K562 (cell line): ENCODE measurements around the gene SEC61A2. TPM values are rescaled to one million over a fixed set of nuclear protein-coding genes. Genes with fewer than 3 reads are reported as not detected.
A peak's percentile ranks its signal among the peaks of the same experiment; 100 is the strongest.

ENCODE experiments used
- CEBPB ChIP-seq: fragments of 450-650 bp; IDR thresholded peaks from 2 replicates; pipeline ENCODE4 v1.6.1; 2016; ENCODE audit warnings: missing genetic modification characterization, missing compliant biosample characterization
- CEBPG ChIP-seq, 3 experiments: fragments of 200-800 bp in 1 of 3; sonication (Bioruptor generic) in 1 of 3; sonication (generic) in 1 of 3; formaldehyde crosslinking in 1 of 3; IDR thresholded peaks in 2 of 3; conservative IDR thresholded peaks in 1 of 3; 2 replicates each; pipeline versions ENCODE4 v1.6.1 to v1.8.0; 2016 to 2022; ENCODE audit warnings: missing compliant biosample characterization in 2 of 3, missing genetic modification characterization in 2 of 3, mild to moderate bottlenecking in 1 of 3, missing genetic modification reagents in 1 of 3
- ETV5 ChIP-seq: sonication (generic); formaldehyde crosslinking; IDR thresholded peaks from 2 replicates; pipeline ENCODE4 v1.4.0; 2020; ENCODE audit warnings: low read depth, mild to moderate bottlenecking, missing genetic modification reagents
- GTF2B ChIP-seq: IDR thresholded peaks from 2 replicates; pipeline ENCODE4 v1.6.1; 2011; ENCODE audit not compliant: insufficient read length; ENCODE audit errors: extremely low read depth
- HINFP ChIP-seq: fragments of 450-650 bp; conservative IDR thresholded peaks from 2 replicates; pipeline ENCODE4 v1.6.1; 2016; ENCODE audit warnings: missing genetic modification characterization, low read depth, mild to moderate bottlenecking, control low read depth, missing compliant biosample characterization
- PRMT5 ChIP-seq: sonication (generic); formaldehyde crosslinking; IDR thresholded peaks from 2 replicates; pipeline ENCODE4 v1.5.0; 2020; ENCODE audit warnings: missing genetic modification reagents
- TAF9B ChIP-seq: fragments of 450-650 bp; IDR thresholded peaks from 2 replicates; pipeline ENCODE4 v1.6.1; 2018; ENCODE audit warnings: mild to moderate bottlenecking; ENCODE audit not compliant: partially characterized antibody
- ZBTB7A ChIP-seq: IDR thresholded peaks from 2 replicates; pipeline ENCODE4 v1.6.1; 2011; ENCODE audit warnings: low read depth, mild to moderate bottlenecking, low read length, moderate library complexity, borderline replicate concordance; ENCODE audit not compliant: control insufficient read depth
- ZNF174 ChIP-seq: fragments of 250-450 bp; sonication (Bioruptor Pico); IDR thresholded peaks from 2 replicates; pipeline ENCODE4 v1.4.0; 2020; ENCODE audit warnings: mild to moderate bottlenecking
- ZNF586 ChIP-seq: fragments of 450-650 bp; formaldehyde crosslinking; conservative IDR thresholded peaks from 2 replicates; pipeline ENCODE4 v1.4.0; 2020; ENCODE audit warnings: mild to moderate bottlenecking, moderate library complexity
- polyA plus RNA-seq, 8 experiments: library from polyadenylated mRNA; depleted of rRNA in 4 of 8; stranded (reverse) in 5 of 8; unstranded in 3 of 8; fragments of >200 nt; fragmentation: Nextera tagmentation in 2 of 8; fragmentation: Illumina TruSeq in 1 of 8; extraction: Ambion mirVana in 2 of 8; extraction: Trizol in 1 of 8; gene quantifications; 2 replicates each; pipeline versions ENCODE4 v1.2.1 to v1.2.3, GENCODE V29; 2011 to 2014; ENCODE audit warnings: inconsistent platforms in 1 of 8, missing spikeins in 1 of 8
- total RNA-seq, 7 experiments: library from RNA; depleted of rRNA in 6 of 7; stranded (reverse); fragments of >200 nt in 6 of 7; fragmentation: Illumina TruSeq in 2 of 7; extraction: Trizol in 2 of 7; gene quantifications; 2 replicates each; pipeline versions ENCODE4 v1.2.1 to v1.2.3, GENCODE V29; 2011 to 2021; ENCODE audit warnings: low replicate concordance in 1 of 7
- TF ChIP-seq, protein P1 (sequence below): fragments of 450-650 bp; formaldehyde crosslinking; IDR thresholded peaks from 2 replicates; pipeline ENCODE4 v1.4.0; 2020; ENCODE audit warnings: mild to moderate bottlenecking, mixed read lengths
- TF ChIP-seq, protein P2 (sequence below), 2 experiments: fragments of 450-650 bp in 1 of 2; sonication (generic) in 1 of 2; formaldehyde crosslinking in 1 of 2; IDR thresholded peaks in 1 of 2; conservative IDR thresholded peaks in 1 of 2; 2 replicates each; pipeline versions ENCODE4 v1.6.1 to v1.8.1; 2016 to 2023; ENCODE audit warnings: mild to moderate bottlenecking in 2 of 2, moderate library complexity in 2 of 2, inconsistent platforms in 1 of 2, missing genetic modification reagents in 1 of 2

Gene SEC61A2
- total and polyA plus RNA-seq, 9 of the 15 experiments (the other 6 are each of a cell fraction or from before 2014, with no cell fraction given) = 1.2 to 9.7 (median 3.9) TPM

- TF ChIP-seq HINFP (tag) = no peak
- 0 out of 2 replicates have a peak, but pooled peaks have one; percentile 13 for TF ChIP-seq CEBPG (CRISPR knock-in tag; IDR thresholded peaks at IDR 0.05)
- peak; percentile 50 to 70; a peak in 3 of 4 replicates for TF ChIP-seq CEBPG (tag; conservative IDR thresholded peaks at IDR 0.05 in 1 of 2, IDR thresholded peaks at IDR 0.05 in 1 of 2)
- no peak for TF ChIP-seq ZNF174 (CRISPR knock-in tag)
- TF ChIP-seq, protein P1, sequence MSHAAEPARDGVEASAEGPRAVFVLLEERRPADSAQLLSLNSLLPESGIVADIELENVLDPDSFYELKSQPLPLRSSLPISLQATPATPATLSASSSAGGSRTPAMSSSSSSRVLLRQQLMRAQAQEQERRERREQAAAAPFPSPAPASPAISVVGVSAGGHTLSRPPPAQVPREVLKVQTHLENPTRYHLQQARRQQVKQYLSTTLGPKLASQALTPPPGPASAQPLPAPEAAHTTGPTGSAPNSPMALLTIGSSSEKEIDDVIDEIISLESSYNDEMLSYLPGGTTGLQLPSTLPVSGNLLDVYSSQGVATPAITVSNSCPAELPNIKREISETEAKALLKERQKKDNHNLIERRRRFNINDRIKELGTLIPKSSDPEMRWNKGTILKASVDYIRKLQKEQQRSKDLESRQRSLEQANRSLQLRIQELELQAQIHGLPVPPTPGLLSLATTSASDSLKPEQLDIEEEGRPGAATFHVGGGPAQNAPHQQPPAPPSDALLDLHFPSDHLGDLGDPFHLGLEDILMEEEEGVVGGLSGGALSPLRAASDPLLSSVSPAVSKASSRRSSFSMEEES (CRISPR knock-in tag) = peak; percentile 48
- no peak for TF ChIP-seq ETV5 (CRISPR knock-in tag)
- TF ChIP-seq GTF2B = no peak
- no peak for TF ChIP-seq TAF9B
- no peak for TF ChIP-seq ZNF586 (CRISPR knock-in tag)
- TF ChIP-seq, protein P2, sequence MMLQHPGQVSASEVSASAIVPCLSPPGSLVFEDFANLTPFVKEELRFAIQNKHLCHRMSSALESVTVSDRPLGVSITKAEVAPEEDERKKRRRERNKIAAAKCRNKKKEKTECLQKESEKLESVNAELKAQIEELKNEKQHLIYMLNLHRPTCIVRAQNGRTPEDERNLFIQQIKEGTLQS (IDR thresholded peaks at IDR 0.05) = 0 out of 2 replicates have a peak, but pooled peaks have one; percentile 26
- TF ChIP-seq, protein P2 (CRISPR knock-in tag; conservative IDR thresholded peaks at IDR 0.05) = no peak
- no peak for TF ChIP-seq PRMT5
- TF ChIP-seq CEBPB (tag) = peak; percentile 89
- no peak for TF ChIP-seq ZBTB7A
- TF ChIP-seq, all 486 proteins: peak for 4
Observed at GRCh38 chr10:12193193-12193592, 63.7 kb downstream of the SEC61A2 start (continued).
